HepG2 (cell line): ENCODE measurements around the gene XRN1. TPM values are rescaled to one million over a fixed set of nuclear protein-coding genes. Genes with fewer than 3 reads are reported as not detected.

Experiments
- ATAC-seq: fragments of 200-7000 bp; cut with Tn5 transposase; 3 replicates; pipeline ENCODE4 v1.9.1; 2020; ENCODE audit warnings: mild to moderate bottlenecking, moderate library complexity
- BruUV-seq: library from RNA; stranded (reverse); fragments of 400-500 nt; replicated peaks from 2 replicates; lab custom pipeline; 2021; lab: Mats Ljungman, UMichigan
- CTCF ChIA-PET: fragments of 300-600 bp; formaldehyde crosslinking; extraction: SDS; loops from one replicate; lab custom pipeline; 2021; ENCODE audit warnings: low total read pairs, inconsistent platforms, low intra/inter-chr PET ratio; lab: Yijun Ruan, JAX
- POLR2A ChIA-PET: fragments of 350-600 bp; sonication (Branson Sonifier 250); formaldehyde crosslinking; loops from one replicate; lab custom pipeline; 2020; ENCODE audit warnings: antibody characterized with exemption, inconsistent platforms; lab: Yijun Ruan, JAX
- DNase-seq: peaks from one replicate; pipeline ENCODE4 v3.0.0-alpha.2; 2015; ENCODE audit warnings: low spot score
- FAIRE-seq: peaks from 3 replicates; lab custom pipeline; 2011; peaks lifted over from hg19 to GRCh38; lab: Jason Lieb, UNC
- H2AFZ ChIP-seq: one replicate; pipeline ENCODE4 v1.6.1; 2011; ENCODE audit warnings: low read length, inconsistent platforms
- H3K27ac ChIP-seq: fragments of 300-600 bp; 3 replicates; pipeline ENCODE4 v1.8.0; 2011; ENCODE audit warnings: mixed run types, mild to moderate bottlenecking, mixed read lengths, low read length, inconsistent platforms; ENCODE audit not compliant: insufficient read depth; ENCODE audit errors: extremely low read length
- H3K27me3 ChIP-seq, 2 experiments: fragments of 200-600 bp in 1 of 2; 2 replicates in 1 of 2; 3 replicates in 1 of 2; pipeline versions ENCODE4 v1.6.0 to v1.8.0; 2011; ENCODE audit warnings: low read length in 2 of 2, mild to moderate bottlenecking in 2 of 2, moderate library complexity in 2 of 2, inconsistent platforms in 1 of 2; ENCODE audit not compliant: insufficient read depth in 2 of 2, control insufficient read depth in 1 of 2
- H3K36me3 ChIP-seq, 2 experiments: fragments of 200-600 bp in 1 of 2; replicated peaks in 1 of 2; 2 replicates in 1 of 2; 3 replicates in 1 of 2; pipeline versions ENCODE4 v1.5.1 to v1.8.0; 2011; ENCODE audit warnings: low read length in 2 of 2, inconsistent platforms in 1 of 2; ENCODE audit not compliant: insufficient read depth in 2 of 2, control insufficient read depth in 1 of 2
- H3K4me1 ChIP-seq: 2 replicates; pipeline ENCODE4 v1.5.1; 2012; ENCODE audit warnings: low read length, inconsistent platforms; ENCODE audit not compliant: insufficient read depth
- H3K4me2 ChIP-seq: 2 replicates; pipeline ENCODE4 v1.6.0; 2011; ENCODE audit warnings: low read depth, low read length, inconsistent platforms
- H3K4me3 ChIP-seq, 3 experiments: fragments of 200-600 bp in 1 of 3; sonication (generic), shearing (Covaris generic) in 1 of 3; replicated peaks in 1 of 3; 2 replicates each; pipeline ENCODE4 v1.5.1; 2011 to 2016; ENCODE audit warnings: low read length in 3 of 3, inconsistent platforms in 2 of 3, low read depth in 2 of 3, mild to moderate bottlenecking in 2 of 3, control low read depth in 1 of 3, mixed read lengths in 1 of 3; ENCODE audit not compliant: insufficient read depth in 1 of 3
- H3K79me2 ChIP-seq: one replicate; pipeline ENCODE4 v1.6.1; 2011; ENCODE audit warnings: low read length, inconsistent platforms; ENCODE audit not compliant: insufficient read depth
- H3K9ac ChIP-seq: 2 replicates; pipeline ENCODE4 v1.6.0; 2011; ENCODE audit warnings: mild to moderate bottlenecking, low read depth, low read length, inconsistent platforms; ENCODE audit not compliant: insufficient read depth
- H3K9me3 ChIP-seq: 2 replicates; pipeline ENCODE4 v1.5.1; 2012; ENCODE audit warnings: mild to moderate bottlenecking, low read length
- H4K20me1 ChIP-seq: 2 replicates; pipeline ENCODE4 v1.6.0; 2011; ENCODE audit warnings: inconsistent platforms, mild to moderate bottlenecking, low read length, moderate library complexity; ENCODE audit not compliant: insufficient read depth
- ASH2L ChIP-seq: fragments of 300-600, 200-600 bp; sonication (generic); IDR thresholded peaks from 2 replicates; pipeline ENCODE4 v1.7.0; 2017; ENCODE audit warnings: low read depth, mild to moderate bottlenecking, moderate library complexity, mixed read lengths, low read length; ENCODE audit not compliant: insufficient read length
- GFI1 ChIP-seq: sonication (generic); formaldehyde crosslinking; IDR thresholded peaks from 2 replicates; pipeline ENCODE4 v1.5.0; 2020; ENCODE audit warnings: missing genetic modification reagents, mild to moderate bottlenecking, borderline replicate concordance
- NFE2L2 ChIP-seq: fragments of 150-350 bp; IDR thresholded peaks from 2 replicates; pipeline ENCODE4 v1.6.1; 2014; ENCODE audit warnings: low read length
- TOPORS ChIP-seq: sonication (generic); formaldehyde crosslinking; IDR thresholded peaks from 2 replicates; pipeline ENCODE4 v1.8.0; 2023; ENCODE audit warnings: mild to moderate bottlenecking, missing genetic modification reagents
- U2AF1 ChIP-seq: fragments of 200-400 bp; formaldehyde crosslinking; optimal IDR thresholded peaks from 2 replicates; pipeline ENCODE3; 2017; ENCODE audit warnings: mild to moderate bottlenecking, low read depth, low read length
- ZFP36 ChIP-seq: fragments of 150-350 bp; IDR thresholded peaks from 2 replicates; pipeline ENCODE4 v1.6.1; 2018; ENCODE audit warnings: borderline replicate concordance, low read length, low read depth; ENCODE audit not compliant: partially characterized antibody
- ZNF143 ChIP-seq: sonication (generic); formaldehyde crosslinking; IDR thresholded peaks from 2 replicates; pipeline ENCODE4 v1.4.0; 2020; ENCODE audit warnings: missing genetic modification reagents
- ZNF280D ChIP-seq: sonication (generic); formaldehyde crosslinking; IDR thresholded peaks from 2 replicates; pipeline ENCODE4 v1.5.1; 2020; ENCODE audit warnings: mild to moderate bottlenecking, missing genetic modification reagents
- ZNF503 ChIP-seq: sonication (generic); formaldehyde crosslinking; IDR thresholded peaks from 2 replicates; pipeline ENCODE4 v1.4.0; 2020; ENCODE audit warnings: missing genetic modification reagents
- ZNF724P ChIP-seq: sonication (generic); formaldehyde crosslinking; IDR thresholded peaks from 2 replicates; pipeline ENCODE4 v1.8.0; 2022; ENCODE audit warnings: missing genetic modification reagents, borderline replicate concordance
- ZNF788 ChIP-seq: sonication (generic); formaldehyde crosslinking; IDR thresholded peaks from 2 replicates; pipeline ENCODE4 v1.5.0; 2020; ENCODE audit warnings: mild to moderate bottlenecking, missing genetic modification reagents, borderline replicate concordance
- ZSCAN30 ChIP-seq: sonication (generic); formaldehyde crosslinking; IDR thresholded peaks from 2 replicates; pipeline ENCODE4 v1.5.0; 2020; ENCODE audit warnings: mild to moderate bottlenecking, missing genetic modification reagents
- WGBS: methylation state at CpG from one replicate; pipeline ENCODE4 v1.1.6; 2017; ENCODE audit warnings: low lambda C conversion rate; 5-methylcytosine and 5-hydroxymethylcytosine counted together
- in situ Hi-C: cut with HindIII; loops from 2 replicates; pipeline ENCODE4 v1.10.0; 2017; ENCODE audit warnings: low pct_unique_long_range_greater_than_20kb; ENCODE audit not compliant: extremely low pct_ligation_motif_present
- intact Hi-C: fragments of 100-400 bp; cut with micrococcal nuclease; formaldehyde crosslinking; loops from one replicate; pipeline ENCODE4 v1.10.0; 2022; ENCODE audit not compliant: unreplicated experiment
- polyA plus RNA-seq, 8 experiments: library from polyadenylated mRNA; depleted of rRNA in 3 of 8; stranded (reverse) in 7 of 8; unstranded in 1 of 8; fragments of >200 nt; fragmentation: Illumina TruSeq in 4 of 8; extraction: Trizol in 4 of 8; gene quantifications; 2 replicates each; pipeline versions ENCODE4 v1.2.1 to v1.2.3, GENCODE V29; 2011 to 2016; ENCODE audit warnings: low read depth in 4 of 8, missing spikeins in 1 of 8, mixed read lengths in 1 of 8; ENCODE audit not compliant: insufficient read depth in 1 of 8
- total RNA-seq, 5 experiments: library from RNA; depleted of rRNA; stranded (reverse); fragments of >200 nt; fragmentation: Illumina TruSeq; extraction: Trizol; gene quantifications; 2 replicates each; pipeline ENCODE4 v1.2.3, GENCODE V29; 2016; ENCODE audit warnings: low read depth in 1 of 5

Gene XRN1
- total and polyA plus RNA-seq, 2 of the 13 experiments (the other 11 are each of a cell fraction or from before 2014, with no cell fraction given) = 13.2 to 13.3 TPM

GRCh38 chr3:142287866-142288638, 159.8 kb downstream of the XRN1 start:
- H3K4me2 ChIP-seq = no peak overlapping the region
- no peaks in the 10 kb centered on the region for H3K4me1 ChIP-seq
- no peaks in the 10 kb centered on the region for H3K79me2 ChIP-seq
- no peak overlapping the region for H2AFZ ChIP-seq
- ATAC-seq (no peak), DNase-seq (no peak), FAIRE-seq (no peak)
- H3K27ac ChIP-seq = no peak overlapping the region
- 68% methylated on average over 5 of the region's 5 CpGs for WGBS
- BruUV-seq = no TSS peak
- H3K27me3 ChIP-seq = no peaks in the 10 kb centered on the region
- CTCF ChIA-PET = no interaction called here
- H3K36me3 ChIP-seq = no peaks in the 10 kb centered on the region
- no peaks in the 10 kb centered on the region for H4K20me1 ChIP-seq
- intact Hi-C loops = no loop called here
- POLR2A ChIA-PET = no interaction called here
- in situ Hi-C loops = no loop called here
- TF ChIP-seq ZSCAN30 (CRISPR knock-in tag) (no peak), ZNF280D (CRISPR knock-in tag) (peak; percentile 74), GFI1 (CRISPR knock-in tag) (no peak), ZNF143 (CRISPR knock-in tag) (no peak), ZNF503 (CRISPR knock-in tag) (no peak), TOPORS (CRISPR knock-in tag) (peak; percentile 82; the same call in 1 of the 2 replicates), NFE2L2 (no peak), U2AF1 (no peak), ASH2L (no peak), ZNF788 (CRISPR knock-in tag) (no peak), ZFP36 (peak; percentile 84), ZNF724P (CRISPR knock-in tag) (peak; percentile 96; the same call in 1 of the 2 replicates)
- TF ChIP-seq, all 625 proteins: peak for 4
- H3K9ac ChIP-seq = no peak overlapping the region
- H3K9me3 ChIP-seq = peaks cover 25% of the 10 kb centered on the region
- H3K4me3 ChIP-seq = no peak overlapping the region
